OCI-LY3 (cell line): ENCODE results near the gene HDDC3.

ENCODE experiments used
- H2AFZ ChIP-seq: fragments of 200-600, 300-600 bp; shearing (Covaris generic); 2 replicates; pipeline ENCODE4 v1.6.0; 2014; ENCODE audit warnings: antibody characterized with exemption, low read depth, low read length
- H3K27ac ChIP-seq: fragments of 200-600, 300-600 bp; sonication (generic); 2 replicates; pipeline ENCODE4 v1.5.1; 2014; ENCODE audit warnings: mild to moderate bottlenecking, low read length, moderate library complexity, mixed read lengths
- H3K27me3 ChIP-seq: fragments of 200-600, 300-600 bp; sonication (generic); 2 replicates; pipeline ENCODE4 v1.6.1; 2014; ENCODE audit warnings: low read depth, low read length, mixed read lengths
- H3K36me3 ChIP-seq: fragments of 200-600, 300-600 bp; sonication (generic); replicated peaks from 2 replicates; pipeline ENCODE3; 2014; ENCODE audit warnings: low read depth, low read length, mixed read lengths
- H3K4me1 ChIP-seq: fragments of 300-600, 200-600 bp; sonication (generic); 2 replicates; pipeline ENCODE4 v1.6.1; 2014; ENCODE audit warnings: low read length, mixed read lengths
- H3K4me2 ChIP-seq: fragments of 200-600, 300-600 bp; sonication (generic); 2 replicates; pipeline ENCODE4 v1.6.1; 2014; ENCODE audit warnings: low read length, mixed read lengths
- H3K4me3 ChIP-seq: fragments of 300-600, 200-600 bp; sonication (generic); 2 replicates; pipeline ENCODE4 v1.5.1; 2014; ENCODE audit warnings: antibody characterized with exemption, mild to moderate bottlenecking, low read length, moderate library complexity
- H3K79me2 ChIP-seq: fragments of 300-600, 200-600 bp; shearing (Covaris generic); 2 replicates; pipeline ENCODE4 v1.6.1; 2014; ENCODE audit warnings: mild to moderate bottlenecking, low read length, mixed read lengths
- H3K9ac ChIP-seq: fragments of 300-600, 200-600 bp; shearing (Covaris generic); 2 replicates; pipeline ENCODE4 v1.6.0; 2014; ENCODE audit warnings: mild to moderate bottlenecking, low read length, moderate library complexity
- H3K9me3 ChIP-seq: fragments of 200-600, 300-600 bp; shearing (Covaris generic); 2 replicates; pipeline ENCODE4 v1.6.1; 2014; ENCODE audit warnings: low read length, mixed read lengths; ENCODE audit not compliant: insufficient read depth
- H4K20me1 ChIP-seq: fragments of 200-600, 300-600 bp; sonication (generic); 2 replicates; pipeline ENCODE4 v1.6.1; 2016; ENCODE audit warnings: low read length, mixed read lengths; ENCODE audit not compliant: insufficient read depth
- CTCF ChIP-seq: fragments of 200-600, 300-600 bp; sonication (generic); IDR thresholded peaks from 2 replicates; pipeline ENCODE4 v1.5.1; 2014; ENCODE audit warnings: antibody characterized with exemption, low read length, low read depth
- EZH2phosphoT487 ChIP-seq: fragments of 200-600 bp; shearing (Covaris generic); IDR thresholded peaks from 2 replicates; pipeline ENCODE4 v1.6.1; 2018; ENCODE audit warnings: antibody characterized with exemption, mixed run types, low read depth

The HDDC3 gene

GRCh38 chr15:90891346-90891949 lies 40.9 kb downstream of the HDDC3 start:
- Histone ChIP-seq H3K4me3 (no peak overlapping the region), H3K4me1 (peaks cover 11% of the 10 kb centered on the region), H4K20me1 (no peaks in the 10 kb centered on the region), H3K9me3 (no peaks in the 10 kb centered on the region), H3K27ac (no peak overlapping the region), H3K9ac (no peak overlapping the region), H3K79me2 (peaks cover 10% of the 10 kb centered on the region), H3K36me3 (peaks cover 5% of the 10 kb centered on the region), H3K4me2 (no peak overlapping the region), H2AFZ (no peak overlapping the region), H3K27me3 (no peaks in the 10 kb centered on the region)
- TF ChIP-seq EZH2phosphoT487 = no peak
- no peak for TF ChIP-seq CTCF

- H2AFZ ChIP-seq = no peak overlapping the region
- H3K27ac ChIP-seq = no peak overlapping the region
- H3K4me2 ChIP-seq = no peak overlapping the region
- peaks cover 11% of the 10 kb centered on the region for H3K4me1 ChIP-seq
- H4K20me1 ChIP-seq = no peaks in the 10 kb centered on the region
- no peak for TF ChIP-seq CTCF
- no peak for TF ChIP-seq EZH2phosphoT487
- peaks cover 5% of the 10 kb centered on the region for H3K36me3 ChIP-seq
- no peak overlapping the region for H3K9ac ChIP-seq
- H3K4me3 ChIP-seq = no peak overlapping the region
- H3K27me3 ChIP-seq = no peaks in the 10 kb centered on the region
- H3K9me3 ChIP-seq = no peaks in the 10 kb centered on the region
- H3K79me2 ChIP-seq = peaks cover 10% of the 10 kb centered on the region
Observed at GRCh38 chr15:90890839-90891238, 41.5 kb downstream of the HDDC3 start.

- no peak overlapping the region for H3K27ac ChIP-seq
- no peaks in the 10 kb centered on the region for H4K20me1 ChIP-seq
- H3K27me3 ChIP-seq = no peaks in the 10 kb centered on the region
- no peak overlapping the region for H3K4me3 ChIP-seq
- H3K9me3 ChIP-seq = no peaks in the 10 kb centered on the region
- H2AFZ ChIP-seq = no peak overlapping the region
- no peak for TF ChIP-seq CTCF
- no peak overlapping the region for H3K9ac ChIP-seq
- no peaks in the 10 kb centered on the region for H3K36me3 ChIP-seq
- peaks cover 10% of the 10 kb centered on the region for H3K79me2 ChIP-seq
- H3K4me1 ChIP-seq = peaks cover 15% of the 10 kb centered on the region
- no peak overlapping the region for H3K4me2 ChIP-seq
Observed at GRCh38 chr15:90889736-90890456, 42.5 kb downstream of the HDDC3 start.

- H2AFZ ChIP-seq = no peak overlapping the region
- no peak overlapping the region for H3K4me3 ChIP-seq
- no peaks in the 10 kb centered on the region for H4K20me1 ChIP-seq
- H3K4me1 ChIP-seq = peaks cover 18% of the 10 kb centered on the region
- H3K4me2 ChIP-seq = no peak overlapping the region
- peaks cover 10% of the 10 kb centered on the region for H3K79me2 ChIP-seq
- no peak overlapping the region for H3K9ac ChIP-seq
- H3K36me3 ChIP-seq = no peaks in the 10 kb centered on the region
- H3K9me3 ChIP-seq = no peaks in the 10 kb centered on the region
- no peaks in the 10 kb centered on the region for H3K27me3 ChIP-seq
- no peak for TF ChIP-seq CTCF
- TF ChIP-seq EZH2phosphoT487 = no peak
- no peak overlapping the region for H3K27ac ChIP-seq
Observed at GRCh38 chr15:90889313-90889730, 43.0 kb downstream of the HDDC3 start.
